Measurements from ENCODE around the gene MUS81.
A peak's percentile ranks its signal among the peaks of the same experiment; 100 is the strongest.

Gene MUS81, protein sequence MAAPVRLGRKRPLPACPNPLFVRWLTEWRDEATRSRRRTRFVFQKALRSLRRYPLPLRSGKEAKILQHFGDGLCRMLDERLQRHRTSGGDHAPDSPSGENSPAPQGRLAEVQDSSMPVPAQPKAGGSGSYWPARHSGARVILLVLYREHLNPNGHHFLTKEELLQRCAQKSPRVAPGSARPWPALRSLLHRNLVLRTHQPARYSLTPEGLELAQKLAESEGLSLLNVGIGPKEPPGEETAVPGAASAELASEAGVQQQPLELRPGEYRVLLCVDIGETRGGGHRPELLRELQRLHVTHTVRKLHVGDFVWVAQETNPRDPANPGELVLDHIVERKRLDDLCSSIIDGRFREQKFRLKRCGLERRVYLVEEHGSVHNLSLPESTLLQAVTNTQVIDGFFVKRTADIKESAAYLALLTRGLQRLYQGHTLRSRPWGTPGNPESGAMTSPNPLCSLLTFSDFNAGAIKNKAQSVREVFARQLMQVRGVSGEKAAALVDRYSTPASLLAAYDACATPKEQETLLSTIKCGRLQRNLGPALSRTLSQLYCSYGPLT

DNA sequence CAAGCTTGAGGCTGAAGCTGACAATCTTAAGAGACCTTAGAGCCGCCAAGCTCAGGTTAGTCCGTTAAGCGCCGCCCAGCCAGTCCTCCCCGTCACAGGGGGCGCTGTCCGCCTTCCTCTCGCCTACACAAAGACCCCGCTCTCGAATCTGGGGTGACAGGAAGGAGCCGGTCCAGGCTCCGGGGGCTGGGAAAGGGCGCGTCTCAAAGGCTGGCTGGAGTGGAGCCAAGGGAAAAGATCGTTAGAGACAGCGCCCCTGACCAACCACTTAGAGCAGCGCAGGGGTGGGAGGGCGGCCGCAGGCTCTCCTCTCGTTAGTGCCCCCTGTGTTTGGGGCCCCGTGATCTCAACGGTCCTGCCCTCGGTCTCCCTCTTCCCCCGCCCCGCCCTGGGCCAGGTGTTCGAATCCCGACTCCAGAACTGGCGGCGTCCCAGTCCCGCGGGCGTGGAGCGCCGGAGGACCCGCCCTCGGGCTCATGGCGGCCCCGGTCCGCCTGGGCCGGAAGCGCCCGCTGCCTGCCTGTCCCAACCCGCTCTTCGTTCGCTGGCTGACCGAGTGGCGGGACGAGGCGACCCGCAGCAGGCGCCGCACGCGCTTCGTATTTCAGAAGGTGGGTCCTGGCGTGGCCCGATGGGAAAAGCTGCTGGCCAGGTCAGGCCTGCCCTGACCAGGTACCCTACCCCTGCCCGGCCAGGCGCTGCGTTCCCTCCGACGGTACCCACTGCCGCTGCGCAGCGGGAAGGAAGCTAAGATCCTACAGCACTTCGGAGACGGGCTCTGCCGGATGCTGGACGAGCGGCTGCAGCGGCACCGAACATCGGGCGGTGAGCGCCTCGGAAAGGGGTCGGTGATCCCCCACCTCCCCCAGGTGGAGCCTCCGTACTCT lies at the start of gene MUS81:
MUS81 (plus strand) TSS at position 156 of the 887 bp plus-strand sequence; CDS start at position 477, 321 bp downstream.
- TF ChIP-seq MAX (IDR thresholded peaks at IDR 0.05; ENCODE audit: low read depth, low read length): peak; percentile 82
- peak; percentile 83 for TF ChIP-seq CTCF (IDR thresholded peaks at IDR 0.05; ENCODE audit: low read depth, low read length)
- TF ChIP-seq MYC (IDR thresholded peaks at IDR 0.05; ENCODE audit: low read depth, low read length): peak; percentile 88
- TF ChIP-seq POLR2A (IDR thresholded peaks at IDR 0.05; ENCODE audit: extremely low read depth, insufficient read length): peak; percentile 59
- peak; percentile 99 for DNase-seq (ENCODE audit: low read depth)
- H3K4me3 ChIP-seq (ENCODE audit: low read depth, low read length): peak within 1 kb of the TSS; percentile 86

- H3K4me3 ChIP-seq (ENCODE audit: low read depth, low read length): no peak overlapping the region
- no peak for TF ChIP-seq POLR2A (IDR thresholded peaks at IDR 0.05; ENCODE audit: extremely low read depth, insufficient read length)
- no peak for TF ChIP-seq CTCF (IDR thresholded peaks at IDR 0.05; ENCODE audit: low read depth, low read length)
- no peak for TF ChIP-seq MAX (IDR thresholded peaks at IDR 0.05; ENCODE audit: low read depth, low read length)
- no peak for TF ChIP-seq MYC (IDR thresholded peaks at IDR 0.05; ENCODE audit: low read depth, low read length)
- DNase-seq (ENCODE audit: low read depth): no peak
Measured at GRCh38 chr11:65811764-65812475, 48.3 kb upstream of the MUS81 start.

DNA sequence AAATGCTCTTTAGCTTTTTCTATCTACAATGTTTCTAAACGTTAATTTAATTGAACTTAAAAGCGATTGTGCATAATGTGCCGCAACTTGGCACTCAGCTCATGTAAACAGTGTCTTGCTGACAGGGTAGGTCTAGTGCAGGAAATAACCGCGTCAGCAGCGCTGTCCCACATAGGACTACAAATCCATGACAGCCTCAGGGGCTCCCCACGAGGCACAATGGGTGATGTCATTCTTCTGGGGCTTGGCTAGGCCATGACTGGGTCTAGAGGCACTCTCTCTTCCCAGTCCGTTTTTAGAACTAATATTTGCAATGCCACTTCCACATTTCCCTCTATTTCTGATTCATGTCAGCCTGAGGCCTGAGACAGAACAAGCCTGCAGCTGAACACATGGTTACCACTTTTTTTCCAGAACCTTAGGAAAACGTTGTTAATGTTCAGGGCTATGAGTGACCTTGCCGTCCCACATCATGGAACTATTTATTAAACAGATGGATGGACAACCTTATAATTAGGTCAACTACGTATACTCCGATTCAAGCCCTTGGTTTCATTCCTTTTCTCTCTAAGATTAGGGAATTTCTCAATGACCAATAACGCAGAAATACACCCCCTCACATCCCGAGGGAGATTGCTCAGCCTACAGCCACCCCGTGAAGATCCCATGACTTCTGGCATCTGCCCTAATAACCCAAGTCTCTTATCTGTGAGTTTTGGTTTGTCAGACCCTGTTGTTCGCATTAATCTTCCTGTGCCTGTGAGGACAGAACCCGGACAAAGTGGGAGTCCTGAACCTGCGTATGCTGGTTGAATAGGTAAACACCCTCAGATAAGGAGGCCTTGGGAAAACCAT lies 45.9 kb upstream of the MUS81 start:
- TF ChIP-seq MYC (IDR thresholded peaks at IDR 0.05; ENCODE audit: low read depth, low read length) (no peak), CTCF (IDR thresholded peaks at IDR 0.05; ENCODE audit: low read depth, low read length) (no peak), MAX (IDR thresholded peaks at IDR 0.05; ENCODE audit: low read depth, low read length) (no peak), POLR2A (IDR thresholded peaks at IDR 0.05; ENCODE audit: extremely low read depth, insufficient read length) (no peak)
- peak; percentile 22 for DNase-seq (ENCODE audit: low read depth)

GRCh38 chr11:65814986-65815565 lies 45.2 kb upstream of the MUS81 start:
- H3K4me3 ChIP-seq (ENCODE audit: low read depth, low read length): no peak overlapping the region
- DNase-seq (ENCODE audit: low read depth): no peak
- no peak for TF ChIP-seq POLR2A (IDR thresholded peaks at IDR 0.05; ENCODE audit: extremely low read depth, insufficient read length)
- no peak for TF ChIP-seq MAX (IDR thresholded peaks at IDR 0.05; ENCODE audit: low read depth, low read length)
- no peak for TF ChIP-seq MYC (IDR thresholded peaks at IDR 0.05; ENCODE audit: low read depth, low read length)
- TF ChIP-seq CTCF (IDR thresholded peaks at IDR 0.05; ENCODE audit: low read depth, low read length): no peak

More for the DNA sequence above, 45.9 kb upstream of the MUS81 start:
- no peak overlapping the region for H3K4me3 ChIP-seq (ENCODE audit: low read depth, low read length)

Data from NB4 (cell line).